Measurements from ENCODE around the gene SSTR5. TPM values are rescaled to one million over a fixed set of nuclear protein-coding genes. Genes with fewer than 3 reads are reported as not detected.

SSTR5 gene
- total and polyA plus RNA-seq, 10 of the 15 experiments (the other 5 are each of a cell fraction or from before 2014, with no cell fraction given): not detected

DNA sequence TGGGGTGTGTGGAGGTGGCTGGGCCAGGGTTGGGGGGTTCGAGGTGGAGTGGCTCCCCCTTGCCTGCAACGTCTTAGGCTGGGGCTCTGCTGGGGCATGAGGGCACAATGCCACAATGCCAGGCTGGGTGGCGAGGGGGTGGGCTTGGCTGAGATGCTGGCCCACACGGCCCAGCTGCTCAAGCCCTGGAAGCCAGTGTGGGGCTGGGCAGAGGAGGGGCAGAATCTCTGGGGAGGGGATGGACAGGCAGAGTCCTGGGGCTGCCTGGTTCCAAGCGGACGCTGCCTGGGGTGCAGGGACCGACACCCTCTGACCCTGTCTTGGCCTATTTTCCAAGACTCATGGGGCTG is 37.5 kb upstream of the SSTR5 start (continued):
- TF ChIP-seq, protein P1, sequence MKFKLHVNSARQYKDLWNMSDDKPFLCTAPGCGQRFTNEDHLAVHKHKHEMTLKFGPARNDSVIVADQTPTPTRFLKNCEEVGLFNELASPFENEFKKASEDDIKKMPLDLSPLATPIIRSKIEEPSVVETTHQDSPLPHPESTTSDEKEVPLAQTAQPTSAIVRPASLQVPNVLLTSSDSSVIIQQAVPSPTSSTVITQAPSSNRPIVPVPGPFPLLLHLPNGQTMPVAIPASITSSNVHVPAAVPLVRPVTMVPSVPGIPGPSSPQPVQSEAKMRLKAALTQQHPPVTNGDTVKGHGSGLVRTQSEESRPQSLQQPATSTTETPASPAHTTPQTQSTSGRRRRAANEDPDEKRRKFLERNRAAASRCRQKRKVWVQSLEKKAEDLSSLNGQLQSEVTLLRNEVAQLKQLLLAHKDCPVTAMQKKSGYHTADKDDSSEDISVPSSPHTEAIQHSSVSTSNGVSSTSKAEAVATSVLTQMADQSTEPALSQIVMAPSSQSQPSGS (IDR thresholded peaks at IDR 0.05; ENCODE audit: low read length): no peak
- TF ChIP-seq TCF12 (IDR thresholded peaks at IDR 0.05; ENCODE audit: low read depth, low read length) (no peak), ATF7 (IDR thresholded peaks at IDR 0.05; ENCODE audit: low read depth) (no peak), MTA2 (IDR thresholded peaks at IDR 0.05; ENCODE audit: low read depth) (no peak)

DNA sequence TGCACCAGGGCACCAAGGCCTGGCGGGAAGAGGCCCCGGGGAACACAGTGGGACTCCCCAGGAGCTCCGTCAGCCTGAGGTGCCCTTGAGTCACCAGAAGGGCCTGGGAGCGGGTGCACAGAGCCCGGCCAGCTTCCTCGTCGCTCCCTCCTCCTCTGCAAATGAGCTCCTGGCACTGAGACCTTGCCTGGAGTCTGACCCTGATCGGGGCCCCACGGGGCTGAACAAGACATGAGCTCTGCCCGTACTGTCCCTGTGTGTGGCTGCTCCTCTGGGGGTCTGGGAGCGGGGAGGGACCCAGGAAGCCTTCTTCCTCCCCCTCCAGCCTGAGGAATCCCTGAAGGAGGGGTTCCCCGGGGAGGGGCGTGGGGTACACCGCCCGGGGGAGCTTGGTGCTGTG is 36.4 kb upstream of the SSTR5 start:
- H3K4me3 ChIP-seq: no peak overlapping the region
- DNase-seq (ENCODE audit: low read depth, low spot score) (no peak), ATAC-seq (no peak), FAIRE-seq (no peak)
- H3K9me3 ChIP-seq (replicated peaks; ENCODE audit: control insufficient read depth, insufficient read depth, low read length): no peaks in the 10 kb centered on the region; the same call in 2 of the 3 replicates
- CTCF ChIA-PET: no interaction called here
- intact Hi-C loops (cut with micrococcal nuclease; ENCODE audit: unreplicated experiment): no loop called here
- no peak overlapping the region for H3K9ac ChIP-seq (ENCODE audit: control insufficient read depth, insufficient read depth, low read length)
- POLR2A ChIA-PET: no interaction called here
- H3K4me1 ChIP-seq (ENCODE audit: control insufficient read depth, insufficient read depth, low read length): no peaks in the 10 kb centered on the region
- H3K4me2 ChIP-seq (ENCODE audit: control insufficient read depth, insufficient read depth): no peak overlapping the region
- in situ Hi-C loops (cut with MboI): no loop called here
- SMC1A ChIA-PET (ENCODE audit: uncharacterized antibody, unreplicated experiment): no interaction called here
- H3K27me3 ChIP-seq (replicated peaks in 1 of 2; ENCODE audit: control insufficient read depth in 2 of 2, insufficient read depth in 2 of 2, low read length in 1 of 2): no peaks in the 10 kb centered on the region
- H2AFZ ChIP-seq (ENCODE audit: control insufficient read depth, low read depth, low read length): no peak overlapping the region
- no peaks in the 10 kb centered on the region for H4K20me1 ChIP-seq (ENCODE audit: control insufficient read depth, insufficient read depth)
- H3K79me2 ChIP-seq (ENCODE audit: control insufficient read depth, insufficient read depth, low read length): no peaks in the 10 kb centered on the region
- no peak overlapping the region for H3K27ac ChIP-seq (ENCODE audit: control insufficient read depth, insufficient read depth)
- no TSS peak for BruUV-seq (replicated peaks)
- 2% methylated on average over 12 of the region's 15 CpGs for WGBS (ENCODE audit: insufficient coverage, insufficient replicate concordance, low lambda C conversion rate, missing lambda C conversion rate)
- H3K36me3 ChIP-seq (ENCODE audit: control insufficient read depth in 2 of 2, insufficient read depth in 2 of 2, low read length in 1 of 2): no peaks in the 10 kb centered on the region
- RAD21 ChIA-PET (ENCODE audit: unreplicated experiment): no interaction called here
- TF ChIP-seq EZH2 (IDR thresholded peaks at IDR 0.05; ENCODE audit: borderline replicate concordance, control insufficient read depth, low read depth, low read length): no peak
- TF ChIP-seq IKZF1 (conservative IDR thresholded peaks at IDR 0.05): no peak
- TF ChIP-seq, protein P2, sequence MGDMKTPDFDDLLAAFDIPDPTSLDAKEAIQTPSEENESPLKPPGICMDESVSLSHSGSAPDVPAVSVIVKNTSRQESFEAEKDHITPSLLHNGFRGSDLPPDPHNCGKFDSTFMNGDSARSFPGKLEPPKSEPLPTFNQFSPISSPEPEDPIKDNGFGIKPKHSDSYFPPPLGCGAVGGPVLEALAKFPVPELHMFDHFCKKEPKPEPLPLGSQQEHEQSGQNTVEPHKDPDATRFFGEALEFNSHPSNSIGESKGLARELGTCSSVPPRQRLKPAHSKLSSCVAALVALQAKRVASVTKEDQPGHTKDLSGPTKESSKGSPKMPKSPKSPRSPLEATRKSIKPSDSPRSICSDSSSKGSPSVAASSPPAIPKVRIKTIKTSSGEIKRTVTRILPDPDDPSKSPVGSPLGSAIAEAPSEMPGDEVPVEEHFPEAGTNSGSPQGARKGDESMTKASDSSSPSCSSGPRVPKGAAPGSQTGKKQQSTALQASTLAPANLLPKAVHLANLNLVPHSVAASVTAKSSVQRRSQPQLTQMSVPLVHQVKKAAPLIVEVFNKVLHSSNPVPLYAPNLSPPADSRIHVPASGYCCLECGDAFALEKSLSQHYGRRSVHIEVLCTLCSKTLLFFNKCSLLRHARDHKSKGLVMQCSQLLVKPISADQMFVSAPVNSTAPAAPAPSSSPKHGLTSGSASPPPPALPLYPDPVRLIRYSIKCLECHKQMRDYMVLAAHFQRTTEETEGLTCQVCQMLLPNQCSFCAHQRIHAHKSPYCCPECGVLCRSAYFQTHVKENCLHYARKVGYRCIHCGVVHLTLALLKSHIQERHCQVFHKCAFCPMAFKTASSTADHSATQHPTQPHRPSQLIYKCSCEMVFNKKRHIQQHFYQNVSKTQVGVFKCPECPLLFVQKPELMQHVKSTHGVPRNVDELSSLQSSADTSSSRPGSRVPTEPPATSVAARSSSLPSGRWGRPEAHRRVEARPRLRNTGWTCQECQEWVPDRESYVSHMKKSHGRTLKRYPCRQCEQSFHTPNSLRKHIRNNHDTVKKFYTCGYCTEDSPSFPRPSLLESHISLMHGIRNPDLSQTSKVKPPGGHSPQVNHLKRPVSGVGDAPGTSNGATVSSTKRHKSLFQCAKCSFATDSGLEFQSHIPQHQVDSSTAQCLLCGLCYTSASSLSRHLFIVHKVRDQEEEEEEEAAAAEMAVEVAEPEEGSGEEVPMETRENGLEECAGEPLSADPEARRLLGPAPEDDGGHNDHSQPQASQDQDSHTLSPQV (IDR thresholded peaks at IDR 0.05): no peak
- TF ChIP-seq, protein P3, sequence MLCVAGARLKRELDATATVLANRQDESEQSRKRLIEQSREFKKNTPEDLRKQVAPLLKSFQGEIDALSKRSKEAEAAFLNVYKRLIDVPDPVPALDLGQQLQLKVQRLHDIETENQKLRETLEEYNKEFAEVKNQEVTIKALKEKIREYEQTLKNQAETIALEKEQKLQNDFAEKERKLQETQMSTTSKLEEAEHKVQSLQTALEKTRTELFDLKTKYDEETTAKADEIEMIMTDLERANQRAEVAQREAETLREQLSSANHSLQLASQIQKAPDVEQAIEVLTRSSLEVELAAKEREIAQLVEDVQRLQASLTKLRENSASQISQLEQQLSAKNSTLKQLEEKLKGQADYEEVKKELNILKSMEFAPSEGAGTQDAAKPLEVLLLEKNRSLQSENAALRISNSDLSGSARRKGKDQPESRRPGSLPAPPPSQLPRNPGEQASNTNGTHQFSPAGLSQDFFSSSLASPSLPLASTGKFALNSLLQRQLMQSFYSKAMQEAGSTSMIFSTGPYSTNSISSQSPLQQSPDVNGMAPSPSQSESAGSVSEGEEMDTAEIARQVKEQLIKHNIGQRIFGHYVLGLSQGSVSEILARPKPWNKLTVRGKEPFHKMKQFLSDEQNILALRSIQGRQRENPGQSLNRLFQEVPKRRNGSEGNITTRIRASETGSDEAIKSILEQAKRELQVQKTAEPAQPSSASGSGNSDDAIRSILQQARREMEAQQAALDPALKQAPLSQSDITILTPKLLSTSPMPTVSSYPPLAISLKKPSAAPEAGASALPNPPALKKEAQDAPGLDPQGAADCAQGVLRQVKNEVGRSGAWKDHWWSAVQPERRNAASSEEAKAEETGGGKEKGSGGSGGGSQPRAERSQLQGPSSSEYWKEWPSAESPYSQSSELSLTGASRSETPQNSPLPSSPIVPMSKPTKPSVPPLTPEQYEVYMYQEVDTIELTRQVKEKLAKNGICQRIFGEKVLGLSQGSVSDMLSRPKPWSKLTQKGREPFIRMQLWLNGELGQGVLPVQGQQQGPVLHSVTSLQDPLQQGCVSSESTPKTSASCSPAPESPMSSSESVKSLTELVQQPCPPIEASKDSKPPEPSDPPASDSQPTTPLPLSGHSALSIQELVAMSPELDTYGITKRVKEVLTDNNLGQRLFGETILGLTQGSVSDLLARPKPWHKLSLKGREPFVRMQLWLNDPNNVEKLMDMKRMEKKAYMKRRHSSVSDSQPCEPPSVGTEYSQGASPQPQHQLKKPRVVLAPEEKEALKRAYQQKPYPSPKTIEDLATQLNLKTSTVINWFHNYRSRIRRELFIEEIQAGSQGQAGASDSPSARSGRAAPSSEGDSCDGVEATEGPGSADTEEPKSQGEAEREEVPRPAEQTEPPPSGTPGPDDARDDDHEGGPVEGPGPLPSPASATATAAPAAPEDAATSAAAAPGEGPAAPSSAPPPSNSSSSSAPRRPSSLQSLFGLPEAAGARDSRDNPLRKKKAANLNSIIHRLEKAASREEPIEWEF (IDR thresholded peaks at IDR 0.05; ENCODE audit: insufficient replicate concordance, low read depth, low read length): no peak
- TF ChIP-seq ZNF217 (IDR thresholded peaks at IDR 0.05): no peak
- no peak for TF ChIP-seq MEF2A (IDR thresholded peaks at IDR 0.05; ENCODE audit: insufficient read depth, low read depth, low read length)
- no peak for TF ChIP-seq ZNF207 (IDR thresholded peaks at IDR 0.05; ENCODE audit: borderline replicate concordance)
- TF ChIP-seq SMAD1 (IDR thresholded peaks at IDR 0.05; ENCODE audit: low read depth, partially characterized antibody): no peak
- no peak for TF ChIP-seq ZNF384 (IDR thresholded peaks at IDR 0.05; ENCODE audit: borderline replicate concordance, low read depth, low read length)
- no peak for TF ChIP-seq TBL1XR1 (IDR thresholded peaks at IDR 0.05; ENCODE audit: low read depth, low read length)

Data from GM12878 (cell line).